Heart left ventricle (tissue), 16 donors: Measurements from ENCODE around the gene SMPDL3A. TPM values are rescaled to one million over a fixed set of nuclear protein-coding genes. Genes with fewer than 3 reads are reported as not detected.

Experiments used
- ATAC-seq, 4 donors: fragments of 200-7000 bp; cut with Tn5 transposase; one replicate each; pipeline ENCODE4 v1.9.1; 2020 to 2022; ENCODE audit warnings: moderate library complexity in 4 of 4, mild to moderate bottlenecking in 3 of 4, moderate number of reproducible peaks in 1 of 4
- DNase-seq, 5 donors: peaks; one replicate each; pipeline ENCODE4 v3.0.0-alpha.2; 2020
- H3K27ac ChIP-seq, 12 donors: fragments of 200-600 bp; sonication (generic) in 4 of 12; one replicate each; pipeline versions ENCODE4 v1.5.0 to v1.8.0; 2016 to 2022; ENCODE audit warnings: mild to moderate bottlenecking in 2 of 12
- H3K27me3 ChIP-seq, 9 donors: fragments of 200-600 bp; sonication (generic) in 2 of 9; one replicate each; pipeline versions ENCODE4 v1.5.1 to v1.8.0; 2016 to 2022; ENCODE audit warnings: mild to moderate bottlenecking in 3 of 9
- H3K36me3 ChIP-seq, 9 donors: fragments of 200-600 bp; sonication (generic) in 2 of 9; one replicate each; pipeline versions ENCODE4 v1.5.0 to v1.8.0; 2018 to 2022; ENCODE audit warnings: mild to moderate bottlenecking in 2 of 9
- H3K4me1 ChIP-seq, 12 donors: fragments of 200-600 bp; sonication (generic) in 4 of 12; one replicate each; pipeline versions ENCODE4 v1.5.0 to v1.8.0; 2016 to 2022; ENCODE audit warnings: mild to moderate bottlenecking in 3 of 12
- H3K4me3 ChIP-seq, 12 donors: fragments of 200-600 bp; sonication (generic) in 4 of 12; one replicate each; pipeline versions ENCODE4 v1.5.0 to v1.8.0; 2017 to 2022; ENCODE audit warnings: mild to moderate bottlenecking in 9 of 12, moderate library complexity in 4 of 12
- H3K9me3 ChIP-seq, 12 donors: fragments of 200-600 bp; sonication (generic) in 4 of 12; one replicate each; pipeline versions ENCODE4 v1.5.0 to v1.8.0; 2016 to 2022; ENCODE audit warnings: mild to moderate bottlenecking in 1 of 12
- CTCF ChIP-seq, 12 donors: fragments of 200-600 bp; sonication (generic) in 4 of 12; IDR thresholded peaks; one replicate each; pipeline versions ENCODE4 v1.5.0 to v1.8.0; 2018 to 2022; ENCODE audit warnings: antibody characterized with exemption in 12 of 12, mild to moderate bottlenecking in 5 of 12
- POLR2A ChIP-seq, 2 donors: fragments of 450-650 bp; IDR thresholded peaks; one replicate each; pipeline ENCODE4 v1.6.1; 2017; ENCODE audit warnings: antibody characterized with exemption in 2 of 2, mild to moderate bottlenecking in 2 of 2, moderate library complexity in 2 of 2
- WGBS, 4 donors: extraction: QIAGEN DNeasy Blood & Tissue Kit in 2 of 4; methylation state at CpG; one replicate each; pipeline versions ENCODE4 v1.1.5 to v1.1.7; 2013 to 2018; 5-methylcytosine and 5-hydroxymethylcytosine counted together
- intact Hi-C, 10 donors: fragments of 100-400 bp; cut with DNase I; formaldehyde crosslinking; loops; one replicate each; pipeline versions ENCODE4 v1.11.1 to v1.14.2; 2022
- polyA plus RNA-seq, 2 donors: library from polyadenylated mRNA; stranded (reverse); fragments of 200-250 nt; gene quantifications; one replicate each; pipeline ENCODE4 v1.2.3, GENCODE V29; 2013
- total RNA-seq, 9 donors: library from RNA; depleted of rRNA in 2 of 9; stranded (reverse); fragments of >200 nt in 2 of 9; fragmentation: NEBNext Ultra II Directional in 3 of 9; extraction: Animal tissue kit (Norgen Biotek cat#: 25700) in 3 of 9; gene quantifications; one replicate each; pipeline versions ENCODE4 v1.1.0 to v1.2.4, GENCODE V29; 2016 to 2023
- donor health status: ischemic (EF 13 %, LVEDD 7.1; RV severe dilation, severe dysfunction).
- donor health status: healthy with polysubstance abuse.
- donor health status: DM: no; HTN: yes; CAD: no.
- donor health status: DM: no; HTN: no; CAD: no.
- donor health status: ischemic (EF 25% LVEDD 6.9; RV normal size, moderate dysfunction).
- donor health status: ischemic (EF 25% LVEDD 5.7; RV mildly dilated, moderate dysfunction).
- donor health status: healthy.
- donor health status: DM: yes; HTN: yes; CAD: no.
- donor health status: ischemic (EF 35%, LVEDD 5.7; RV mildly dilated, moderate dysfunction).
- donor health status: nonischemic (EF 11% LVEDD 7.7; RV severe dilation, severe dysfunction).
- donor health status: DM: yes; HTN: yes; CAD: no.
- donor health status: PGD.
- donor health status: ischemic (EF 29% LVEDD 5.4; RV normal size, mild dysfunction).
- donor health status: nonischemic (EF 23%, LVEDD 6.1; RV moderate dilation, normal function).

The SMPDL3A gene
- total and polyA plus RNA-seq, 11 donors = 3.5 to 10.4 (median 4.6) TPM

- 87 to 89% (median 88%) methylated on average over 4 of the region's 4 CpGs for WGBS, 4 donors
- Histone ChIP-seq H3K27me3 (no peaks in the 10 kb centered on the region), H3K4me3 (no peak overlapping the region), H3K9me3 (no peaks in the 10 kb centered on the region), H3K4me1 (peaks cover 0 to 21% (median 0%) of the 10 kb centered on the region in 12 donors), H3K36me3 (no peaks in the 10 kb centered on the region), H3K27ac (no peak overlapping the region)
- TF ChIP-seq POLR2A (IDR thresholded peaks at IDR 0.05) (no peak), CTCF (IDR thresholded peaks at IDR 0.05) (no peak)
- intact Hi-C loops = loop anchor here in 5 of 10 donors (5.0 kb wide), 1 partner anchor 88 kb away; no protein-coding TSS in a partner anchor
- DNase-seq (no peak), ATAC-seq (no peak)
These were observed 39.5 kb upstream of the SMPDL3A start for GRCh38 chr6:122749451-122750050.

- intact Hi-C loops = no loop called here
- no peak overlapping the region for H3K4me3 ChIP-seq
- whole genome bisulfite sequencing, 4 donors = 62 to 71% (median 68%) methylated on average over 3 of the region's 3 CpGs
These were observed 37.7 kb upstream of the SMPDL3A start for GRCh38 chr6:122751326-122751725.

GRCh38 chr6:122752459-122752858 is 36.6 kb upstream of the SMPDL3A start:
- no peak overlapping the region for H3K4me3 ChIP-seq
- no peak for ATAC-seq
- no peaks in the 10 kb centered on the region for H3K9me3 ChIP-seq
- intact Hi-C loops = no loop called here
- no peak overlapping the region for H3K27ac ChIP-seq
- peaks cover 0 to 21% (median 0%) of the 10 kb centered on the region in 12 donors for H3K4me1 ChIP-seq
- no peak for DNase-seq
- no peaks in the 10 kb centered on the region for H3K27me3 ChIP-seq
- TF ChIP-seq POLR2A (IDR thresholded peaks at IDR 0.05) (no peak), CTCF (IDR thresholded peaks at IDR 0.05) (no peak)
- no peaks in the 10 kb centered on the region for H3K36me3 ChIP-seq
- WGBS, 4 donors = 47 to 86% (median 66%) methylated on average over 1 of the region's 1 CpG

More at GRCh38 chr6:122751326-122751725, 37.7 kb upstream of the SMPDL3A start:
- no peak for DNase-seq
- Histone ChIP-seq H3K27ac (no peak overlapping the region), H3K9me3 (no peaks in the 10 kb centered on the region), H3K36me3 (no peaks in the 10 kb centered on the region), H3K4me1 (peaks cover 0 to 21% (median 0%) of the 10 kb centered on the region in 12 donors), H3K27me3 (no peaks in the 10 kb centered on the region)
- ATAC-seq = no peak
- TF ChIP-seq CTCF (IDR thresholded peaks at IDR 0.05) (no peak), POLR2A (IDR thresholded peaks at IDR 0.05) (no peak)

- Histone ChIP-seq H3K36me3 (no peaks in the 10 kb centered on the region), H3K4me1 (peaks cover 0 to 21% (median 0%) of the 10 kb centered on the region in 12 donors), H3K27me3 (no peaks in the 10 kb centered on the region), H3K9me3 (no peaks in the 10 kb centered on the region), H3K4me3 (peak overlapping the region in 5 of 12 donors; percentile 1 to 41 (median 21)), H3K27ac (no peak overlapping the region)
- ATAC-seq (no peak), DNase-seq (no peak)
- WGBS, 4 donors = 78 to 84% (median 79%) methylated on average over 10 of the region's 10 CpGs
- intact Hi-C loops = no loop called here
- TF ChIP-seq CTCF (IDR thresholded peaks at IDR 0.05) (no peak), POLR2A (IDR thresholded peaks at IDR 0.05) (no peak)
These were observed 35.9 kb upstream of the SMPDL3A start for GRCh38 chr6:122753000-122753687.
